DMS153 (cell line): ENCODE data around the gene CCR3.
"Not testable (repeated sequence)": the region's sequence is repeated elsewhere in the genome, so short reads cannot be mapped to it uniquely, and the experiment has no call there.

ENCODE experiments used
- DNase-seq: peaks from one replicate; lab custom pipeline; 2025; lab: John Stamatoyannopoulos, UW

The CCR3 gene

GRCh38 chr3:46242120-46242519 is at the start of gene CCR3:
Gene CCR3, plus strand, starts transcription at chr3:46242460. Its CDS starts 22,699 bp downstream, at chr3:46265159.
- no peak for DNase-seq

GRCh38 chr3:46192939-46193338 is 49.3 kb upstream of the CCR3 start:
- no peak for DNase-seq

- no peak for DNase-seq
Measured at GRCh38 chr3:46193436-46193835, 48.8 kb upstream of the CCR3 start.

GRCh38 chr3:46194868-46195553 is 47.2 kb upstream of the CCR3 start:
- no peak for DNase-seq

GRCh38 chr3:46196261-46196957 is 45.9 kb upstream of the CCR3 start:
- DNase-seq, result no peak

- DNase-seq, result no peak
Measured at GRCh38 chr3:46200211-46200610, 42.0 kb upstream of the CCR3 start.

- DNase-seq, result no peak
Measured at GRCh38 chr3:46200790-46201189, 41.5 kb upstream of the CCR3 start.

- no peak for DNase-seq
Measured at GRCh38 chr3:46202535-46202934, 39.7 kb upstream of the CCR3 start.

GRCh38 chr3:46203681-46204080 is 38.6 kb upstream of the CCR3 start:
- no peak for DNase-seq

- DNase-seq, result no peak
Measured at GRCh38 chr3:46205286-46205960, 36.8 kb upstream of the CCR3 start.

- DNase-seq, result no peak
Measured at GRCh38 chr3:46206282-46207015, 35.8 kb upstream of the CCR3 start.

GRCh38 chr3:46207514-46207913 is 34.7 kb upstream of the CCR3 start:
- not testable (repeated sequence) for DNase-seq

- DNase-seq, result no peak
Measured at GRCh38 chr3:46208167-46208704, 34.0 kb upstream of the CCR3 start, which contains the start of gene CCR1. Gene CCR1, minus strand, starts transcription at chr3:46208313. Its CDS starts 4,000 bp downstream, at chr3:46204313.

- DNase-seq, result no peak
Measured at GRCh38 chr3:46209053-46209452, 33.2 kb upstream of the CCR3 start.

GRCh38 chr3:46209746-46210470 is 32.4 kb upstream of the CCR3 start:
- no peak for DNase-seq

GRCh38 chr3:46212101-46212500 is 30.2 kb upstream of the CCR3 start:
- DNase-seq, result no peak

- no peak for DNase-seq
Measured at GRCh38 chr3:46213201-46213600, 29.1 kb upstream of the CCR3 start.

- DNase-seq, result peak; percentile 39
Measured at GRCh38 chr3:46214751-46215352, 27.4 kb upstream of the CCR3 start.

- DNase-seq, result no peak
Measured at GRCh38 chr3:46215810-46216414, 26.3 kb upstream of the CCR3 start.

GRCh38 chr3:46218196-46218709 is 24.0 kb upstream of the CCR3 start:
- no peak for DNase-seq
